Mesenteric fat pad (tissue), 1 donor: Measurements from ENCODE around the gene FANCL. TPM values are rescaled to one million over a fixed set of nuclear protein-coding genes. Genes with fewer than 3 reads are reported as not detected.

ENCODE experiments used
- total RNA-seq: library from RNA; stranded (reverse); fragmentation: NEBNext Ultra II Directional; extraction: Animal tissue kit (Norgen Biotek cat#: 25700); gene quantifications from one replicate; pipeline ENCODE4 v1.2.1, GENCODE V29; 2021
- donor health status: DM: yes; HTN: yes; CAD: no.

FANCL gene
- total RNA-seq, 1 donor from 2014 or later: 12.8 TPM

Other genes with a start within 250 kb of the FANCL start
- gene VRK2, start 194.5 kb downstream of the FANCL start, total RNA-seq: 26.3 TPM